HG03558 (cell line): ENCODE data around the gene CDKAL1.

Source experiments
- ATAC-seq: cut with Tn5 transposase; IDR thresholded peaks from one replicate; pipeline ENCODE4 v1.9.1; 2021; ENCODE audit warnings: moderate number of reproducible peaks; ENCODE audit not compliant: unreplicated experiment; ENCODE audit errors: extremely low read depth

CDKAL1 gene

GRCh38 chr6:21104288-21104687, 570.0 kb downstream of the CDKAL1 start:
- ATAC-seq, result no peak

GRCh38 chr6:21107796-21108195, 573.5 kb downstream of the CDKAL1 start:
- ATAC-seq, result no peak

- no peak for ATAC-seq
Measured at GRCh38 chr6:21109391-21110178, 575.3 kb downstream of the CDKAL1 start.

- no peak for ATAC-seq
Measured at GRCh38 chr6:21110684-21111083, 576.4 kb downstream of the CDKAL1 start.

- ATAC-seq, result no peak
Measured at GRCh38 chr6:21111093-21111725, 577.0 kb downstream of the CDKAL1 start.

- ATAC-seq, result no peak
Measured at GRCh38 chr6:21115111-21115510, 580.9 kb downstream of the CDKAL1 start.

GRCh38 chr6:21116736-21117135, 582.5 kb downstream of the CDKAL1 start:
- ATAC-seq, result no peak

- no peak for ATAC-seq
Measured at GRCh38 chr6:21118216-21118780, 584.0 kb downstream of the CDKAL1 start.

- ATAC-seq, result no peak
Measured at GRCh38 chr6:21121636-21122136, 587.4 kb downstream of the CDKAL1 start.

GRCh38 chr6:21123507-21124436, 589.5 kb downstream of the CDKAL1 start:
- no peak for ATAC-seq

GRCh38 chr6:21128601-21129000, 594.3 kb downstream of the CDKAL1 start:
- ATAC-seq, result no peak

- ATAC-seq, result no peak
Measured at GRCh38 chr6:21131406-21131805, 597.1 kb downstream of the CDKAL1 start.

- no peak for ATAC-seq
Measured at GRCh38 chr6:21132446-21132845, 598.2 kb downstream of the CDKAL1 start.

GRCh38 chr6:21132856-21133838, 598.9 kb downstream of the CDKAL1 start:
- no peak for ATAC-seq

- no peak for ATAC-seq
Measured at GRCh38 chr6:21133901-21134300, 599.6 kb downstream of the CDKAL1 start.

GRCh38 chr6:21134356-21134755, 600.1 kb downstream of the CDKAL1 start:
- ATAC-seq, result no peak

- no peak for ATAC-seq
Measured at GRCh38 chr6:21135484-21136013, 601.3 kb downstream of the CDKAL1 start.

GRCh38 chr6:21137700-21138335, 603.6 kb downstream of the CDKAL1 start:
- no peak for ATAC-seq
